Measurements from ENCODE around the gene EMX2. TPM values are rescaled to one million over a fixed set of nuclear protein-coding genes. Genes with fewer than 3 reads are reported as not detected.

Gene EMX2
- total RNA-seq, 1 donor from 2014 or later: 24.7 TPM

DNA sequence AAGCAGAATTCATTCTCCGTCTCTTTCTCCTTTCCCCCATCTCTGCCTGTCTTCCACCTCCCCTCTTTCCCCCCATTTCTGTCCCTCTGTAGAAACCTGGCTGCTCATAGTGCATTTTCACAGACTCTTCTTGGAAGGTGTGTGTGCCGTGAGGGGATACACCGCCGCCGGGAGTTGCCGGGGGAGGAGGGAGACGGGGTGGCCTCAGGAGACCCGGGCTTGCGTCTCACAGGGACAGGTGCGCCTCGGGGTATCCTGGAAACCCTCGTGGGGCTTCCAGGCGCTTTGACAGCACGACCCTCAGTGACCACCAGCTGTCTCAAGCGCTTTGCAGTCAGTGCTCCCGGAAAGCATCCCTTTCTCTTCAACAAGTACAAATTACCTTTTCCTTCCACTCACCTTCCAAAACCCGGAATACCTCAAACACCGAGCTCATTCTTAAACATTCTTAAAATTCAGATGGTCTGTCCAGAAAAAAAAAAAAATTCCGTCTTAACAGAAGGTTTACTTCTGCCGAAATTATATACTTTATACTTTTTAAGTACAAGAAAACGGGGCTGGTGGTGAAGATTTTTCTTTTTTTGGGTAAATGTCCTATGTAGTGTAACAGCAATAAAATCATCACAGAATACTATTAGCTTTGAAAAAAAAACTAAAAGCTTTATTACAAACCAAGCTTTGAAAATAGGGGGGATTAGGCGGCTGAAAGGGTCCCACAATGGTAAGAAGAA lies 8.2 kb downstream of the EMX2 start:
- TF ChIP-seq, protein P1, sequence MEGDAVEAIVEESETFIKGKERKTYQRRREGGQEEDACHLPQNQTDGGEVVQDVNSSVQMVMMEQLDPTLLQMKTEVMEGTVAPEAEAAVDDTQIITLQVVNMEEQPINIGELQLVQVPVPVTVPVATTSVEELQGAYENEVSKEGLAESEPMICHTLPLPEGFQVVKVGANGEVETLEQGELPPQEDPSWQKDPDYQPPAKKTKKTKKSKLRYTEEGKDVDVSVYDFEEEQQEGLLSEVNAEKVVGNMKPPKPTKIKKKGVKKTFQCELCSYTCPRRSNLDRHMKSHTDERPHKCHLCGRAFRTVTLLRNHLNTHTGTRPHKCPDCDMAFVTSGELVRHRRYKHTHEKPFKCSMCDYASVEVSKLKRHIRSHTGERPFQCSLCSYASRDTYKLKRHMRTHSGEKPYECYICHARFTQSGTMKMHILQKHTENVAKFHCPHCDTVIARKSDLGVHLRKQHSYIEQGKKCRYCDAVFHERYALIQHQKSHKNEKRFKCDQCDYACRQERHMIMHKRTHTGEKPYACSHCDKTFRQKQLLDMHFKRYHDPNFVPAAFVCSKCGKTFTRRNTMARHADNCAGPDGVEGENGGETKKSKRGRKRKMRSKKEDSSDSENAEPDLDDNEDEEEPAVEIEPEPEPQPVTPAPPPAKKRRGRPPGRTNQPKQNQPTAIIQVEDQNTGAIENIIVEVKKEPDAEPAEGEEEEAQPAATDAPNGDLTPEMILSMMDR (conservative IDR thresholded peaks at IDR 0.05): no peak
- H3K27ac Mint-ChIP-seq: peak overlapping the region; percentile 64
- H3K27me3 Mint-ChIP-seq: peaks cover 93% of the 10 kb centered on the region
- H3K36me3 Mint-ChIP-seq: peaks cover 26% of the 10 kb centered on the region
- peaks cover 57% of the 10 kb centered on the region for H3K4me1 Mint-ChIP-seq (ENCODE audit: unreplicated experiment)
- peak overlapping the region; percentile 86 for H3K4me3 Mint-ChIP-seq
- no peak for DNase-seq (ENCODE audit: extremely low spot score, unreplicated experiment)
- no peaks in the 10 kb centered on the region for H3K9me3 Mint-ChIP-seq

DNA sequence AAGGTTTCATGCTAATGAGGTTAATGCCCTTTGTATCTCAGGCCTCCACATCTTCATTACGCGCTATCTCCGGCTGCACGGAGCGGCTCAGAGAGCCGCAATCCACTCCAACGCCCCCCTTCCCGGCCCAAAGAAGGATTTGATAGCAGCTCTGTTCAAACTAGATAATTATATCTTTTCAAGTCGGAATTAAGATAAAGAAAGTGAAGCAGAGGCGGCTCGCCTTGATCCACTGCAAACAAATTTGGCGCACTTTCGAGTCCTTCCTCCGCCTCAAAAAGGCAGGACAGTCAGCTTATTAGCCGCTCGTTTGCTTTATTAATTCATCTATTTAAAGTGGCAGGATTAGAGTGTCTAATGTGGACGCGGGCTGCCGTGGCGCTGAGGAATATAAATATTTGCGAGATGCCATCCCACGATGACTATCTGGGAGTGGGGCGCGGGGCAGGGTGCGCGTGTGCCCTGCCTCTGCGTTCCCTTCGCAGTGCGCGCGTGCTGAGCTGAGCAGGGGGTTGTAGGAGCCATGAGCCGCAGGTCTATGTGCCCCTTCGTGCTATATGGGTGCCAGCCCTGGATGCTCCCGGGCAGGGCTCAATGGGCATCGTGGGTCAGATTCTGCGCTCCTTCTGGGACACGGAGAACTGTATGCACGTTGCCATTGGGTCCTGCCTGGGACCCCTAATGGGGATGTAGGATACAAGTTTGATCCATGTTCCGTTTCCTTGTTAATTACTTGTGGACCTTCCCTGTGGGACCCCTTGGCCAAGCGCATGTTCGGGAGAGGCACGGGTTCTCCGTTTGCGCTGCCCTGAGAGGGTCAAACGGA lies 9.0 kb downstream of the EMX2 start:
- H3K36me3 Mint-ChIP-seq: peaks cover 20% of the 10 kb centered on the region
- no peak for DNase-seq (ENCODE audit: extremely low spot score, unreplicated experiment)
- peak overlapping the region; percentile 88 for H3K27ac Mint-ChIP-seq
- peaks cover 52% of the 10 kb centered on the region for H3K4me1 Mint-ChIP-seq (ENCODE audit: unreplicated experiment)
- no peaks in the 10 kb centered on the region for H3K9me3 Mint-ChIP-seq
- TF ChIP-seq, protein P1 (conservative IDR thresholded peaks at IDR 0.05): no peak
- peak overlapping the region; percentile 86 for H3K4me3 Mint-ChIP-seq
- H3K27me3 Mint-ChIP-seq: peaks cover 90% of the 10 kb centered on the region

DNA sequence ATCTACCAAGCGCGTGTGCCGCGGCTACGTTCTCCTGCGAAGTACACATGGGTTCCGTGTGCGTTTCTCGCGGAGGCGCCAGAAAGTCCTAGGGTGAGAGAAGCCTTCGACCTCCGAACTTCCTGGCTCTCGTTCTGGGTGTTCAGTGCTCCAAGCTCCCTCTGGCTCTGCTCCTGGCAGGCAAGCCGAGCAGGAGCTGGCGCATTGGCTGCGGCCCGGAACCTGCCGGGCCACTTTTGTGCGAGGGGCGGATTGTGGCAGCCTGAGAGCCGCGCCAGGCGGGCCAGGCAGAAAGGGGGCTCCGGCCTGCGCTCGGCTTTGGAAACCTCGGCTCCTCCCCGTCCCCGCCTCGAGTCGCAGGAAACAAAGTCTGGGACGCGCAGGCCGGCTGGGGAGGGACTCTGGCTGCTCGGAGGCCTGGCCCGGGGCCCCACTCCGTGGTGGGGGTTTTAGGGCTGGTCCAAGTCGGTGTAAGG lies 9.6 kb downstream of the EMX2 start:
- H3K4me1 Mint-ChIP-seq (ENCODE audit: unreplicated experiment): peaks cover 47% of the 10 kb centered on the region
- no peak for DNase-seq (ENCODE audit: extremely low spot score, unreplicated experiment)
- peak overlapping the region; percentile 86 for H3K4me3 Mint-ChIP-seq

DNA sequence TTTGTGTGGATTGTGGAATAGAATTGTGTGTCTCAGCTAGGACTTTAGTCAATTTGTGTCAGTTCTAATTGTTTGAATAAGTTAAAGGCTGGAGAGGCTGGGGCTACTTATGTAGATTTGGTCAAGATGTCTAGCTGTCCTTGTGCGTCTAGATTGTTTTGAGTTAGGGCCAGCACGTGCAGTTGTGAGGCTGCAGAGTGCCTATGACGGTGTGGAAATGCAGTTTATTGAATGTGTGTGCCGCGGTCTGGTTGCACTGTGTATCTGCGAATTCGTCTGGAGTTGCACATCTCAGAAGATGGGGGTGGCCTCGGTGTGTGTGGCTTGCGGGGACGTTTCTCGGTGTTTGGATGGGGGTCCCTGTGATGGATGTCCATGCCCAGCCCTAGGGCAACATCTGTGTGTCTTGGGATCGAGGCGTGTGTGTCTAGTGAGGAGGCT lies 10.2 kb downstream of the EMX2 start:
- Mint-ChIP-seq H3K27ac (peak overlapping the region; percentile 88), H3K4me1 (ENCODE audit: unreplicated experiment) (peaks cover 44% of the 10 kb centered on the region), H3K4me3 (peak overlapping the region; percentile 86), H3K36me3 (peaks cover 16% of the 10 kb centered on the region), H3K9me3 (no peaks in the 10 kb centered on the region), H3K27me3 (peaks cover 79% of the 10 kb centered on the region)
- TF ChIP-seq, protein P1 (conservative IDR thresholded peaks at IDR 0.05): no peak
- DNase-seq (ENCODE audit: extremely low spot score, unreplicated experiment): no peak

More for the DNA sequence above, 9.6 kb downstream of the EMX2 start:
- TF ChIP-seq, protein P1 (conservative IDR thresholded peaks at IDR 0.05): no peak
- Mint-ChIP-seq H3K27me3 (peaks cover 84% of the 10 kb centered on the region), H3K9me3 (no peaks in the 10 kb centered on the region), H3K27ac (peak overlapping the region; percentile 88), H3K36me3 (peaks cover 20% of the 10 kb centered on the region)

DNA sequence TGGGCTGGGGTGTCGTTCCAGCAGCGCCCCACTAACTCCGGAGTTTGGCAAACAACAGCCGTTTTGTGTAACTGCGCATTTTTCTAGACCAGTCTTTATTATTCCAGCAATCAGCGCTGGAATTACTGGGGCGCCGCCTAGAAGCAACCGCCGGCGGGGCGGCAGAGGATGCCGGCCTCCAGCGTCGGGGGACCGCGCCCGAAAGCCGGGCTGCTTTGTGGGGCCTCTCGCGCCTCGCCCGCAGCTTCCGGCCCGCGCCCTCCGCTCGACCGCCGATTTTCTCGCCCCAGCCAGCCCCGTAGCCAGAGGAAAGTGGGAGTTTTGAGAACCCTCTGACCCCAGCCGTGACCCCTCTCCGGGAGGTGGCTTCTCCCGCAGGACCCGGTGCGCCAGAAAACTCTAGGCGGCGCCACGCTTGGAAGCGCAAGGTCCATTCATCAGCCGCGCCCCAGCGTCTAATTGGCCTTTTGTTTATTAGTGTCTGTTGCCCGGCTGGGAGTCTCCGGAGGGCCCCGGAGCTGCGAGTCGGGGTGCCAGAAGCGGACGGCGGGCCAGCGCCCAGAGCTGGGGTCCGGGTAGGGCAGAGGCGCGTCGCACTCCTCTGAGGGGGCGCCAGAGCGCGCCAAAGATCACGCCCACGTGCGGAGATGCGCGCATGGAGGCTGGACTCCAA lies 10.7 kb downstream of the EMX2 start:
- H3K4me1 Mint-ChIP-seq (ENCODE audit: unreplicated experiment): peaks cover 38% of the 10 kb centered on the region
- peak overlapping the region; percentile 86 for H3K4me3 Mint-ChIP-seq
- TF ChIP-seq, protein P1 (conservative IDR thresholded peaks at IDR 0.05): peak; percentile 36
- DNase-seq (ENCODE audit: extremely low spot score, unreplicated experiment): no peak
- H3K27ac Mint-ChIP-seq: peak overlapping the region; percentile 88
- peaks cover 11% of the 10 kb centered on the region for H3K36me3 Mint-ChIP-seq
- peaks cover 74% of the 10 kb centered on the region for H3K27me3 Mint-ChIP-seq
- H3K9me3 Mint-ChIP-seq: no peaks in the 10 kb centered on the region

All from type B pancreatic cell (in vitro differentiated cells).